Esophagus muscularis mucosa (tissue), 4 donors: ENCODE measurements around the gene FMN1.

Source experiments
- EP300 ChIP-seq: sonication (generic); formaldehyde crosslinking; IDR thresholded peaks from one replicate; pipeline ENCODE4 v1.6.1; 2017; ENCODE audit warnings: antibody characterized with exemption
- POLR2A ChIP-seq: fragments of 450-650 bp; IDR thresholded peaks from one replicate; pipeline ENCODE4 v1.6.1; 2017; ENCODE audit warnings: antibody characterized with exemption, moderate library complexity, mild to moderate bottlenecking, low read depth
- POLR2AphosphoS5 ChIP-seq, 2 donors: sonication (generic); formaldehyde crosslinking; IDR thresholded peaks; one replicate each; pipeline ENCODE4 v1.6.1; 2017; ENCODE audit warnings: antibody characterized with exemption in 2 of 2
- TF ChIP-seq, protein P1 (sequence below), 3 experiments: fragments of 200-600 bp in 2 of 3; fragments of 450-650 bp in 1 of 3; sonication (generic) in 2 of 3; IDR thresholded peaks; one replicate each; pipeline ENCODE4 v1.5.1; 2017 to 2019; ENCODE audit warnings: antibody characterized with exemption in 3 of 3, mild to moderate bottlenecking in 2 of 3, moderate library complexity in 1 of 3

- TF ChIP-seq, protein P1, sequence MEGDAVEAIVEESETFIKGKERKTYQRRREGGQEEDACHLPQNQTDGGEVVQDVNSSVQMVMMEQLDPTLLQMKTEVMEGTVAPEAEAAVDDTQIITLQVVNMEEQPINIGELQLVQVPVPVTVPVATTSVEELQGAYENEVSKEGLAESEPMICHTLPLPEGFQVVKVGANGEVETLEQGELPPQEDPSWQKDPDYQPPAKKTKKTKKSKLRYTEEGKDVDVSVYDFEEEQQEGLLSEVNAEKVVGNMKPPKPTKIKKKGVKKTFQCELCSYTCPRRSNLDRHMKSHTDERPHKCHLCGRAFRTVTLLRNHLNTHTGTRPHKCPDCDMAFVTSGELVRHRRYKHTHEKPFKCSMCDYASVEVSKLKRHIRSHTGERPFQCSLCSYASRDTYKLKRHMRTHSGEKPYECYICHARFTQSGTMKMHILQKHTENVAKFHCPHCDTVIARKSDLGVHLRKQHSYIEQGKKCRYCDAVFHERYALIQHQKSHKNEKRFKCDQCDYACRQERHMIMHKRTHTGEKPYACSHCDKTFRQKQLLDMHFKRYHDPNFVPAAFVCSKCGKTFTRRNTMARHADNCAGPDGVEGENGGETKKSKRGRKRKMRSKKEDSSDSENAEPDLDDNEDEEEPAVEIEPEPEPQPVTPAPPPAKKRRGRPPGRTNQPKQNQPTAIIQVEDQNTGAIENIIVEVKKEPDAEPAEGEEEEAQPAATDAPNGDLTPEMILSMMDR (IDR thresholded peaks at IDR 0.05) = no peak
- TF ChIP-seq POLR2AphosphoS5 (IDR thresholded peaks at IDR 0.05) (no peak), EP300 (no peak), POLR2A (no peak)
Observed at GRCh38 chr15:33113666-33114373, 80.7 kb downstream of the FMN1 start.
